Tibial nerve (tissue), 4 donors: ENCODE data around the gene TOP1. TPM values are rescaled to one million over a fixed set of nuclear protein-coding genes. Genes with fewer than 3 reads are reported as not detected.

ENCODE experiments used
- DNase-seq, 2 donors: peaks; one replicate each; pipeline ENCODE4 v3.0.0-alpha.2; 2019; ENCODE audit warnings: low spot score in 2 of 2
- H3K27ac ChIP-seq, 4 donors: fragments of 200-600 bp; sonication (generic) in 3 of 4; one replicate each; pipeline ENCODE4 v1.5.1; 2017 to 2019; ENCODE audit warnings: mild to moderate bottlenecking in 1 of 4
- H3K27me3 ChIP-seq, 2 donors: fragments of 200-600 bp; sonication (generic) in 1 of 2; one replicate each; pipeline versions ENCODE4 v1.5.1 to v1.6.0; 2017 to 2019
- H3K36me3 ChIP-seq, 3 donors: fragments of 200-600 bp; sonication (generic); one replicate each; pipeline ENCODE4 v1.5.1; 2018 to 2019
- H3K4me1 ChIP-seq, 4 donors: fragments of 200-600 bp; sonication (generic) in 3 of 4; one replicate each; pipeline ENCODE4 v1.5.1; 2017 to 2019
- H3K4me3 ChIP-seq, 4 donors: fragments of 200-600 bp; sonication (generic) in 3 of 4; one replicate each; pipeline ENCODE4 v1.5.1; 2017 to 2019; ENCODE audit warnings: mild to moderate bottlenecking in 1 of 4, moderate library complexity in 1 of 4
- H3K9me3 ChIP-seq, 4 donors: fragments of 200-600 bp; sonication (generic) in 3 of 4; one replicate each; pipeline ENCODE4 v1.5.1; 2017 to 2019
- CTCF ChIP-seq, 5 experiments: fragments of 200-600 bp in 3 of 5; fragments of 450-650 bp in 2 of 5; sonication (generic) in 3 of 5; IDR thresholded peaks; one replicate each; pipeline ENCODE4 v1.5.1; 2016 to 2019; ENCODE audit warnings: antibody characterized with exemption in 5 of 5, mild to moderate bottlenecking in 3 of 5, moderate library complexity in 2 of 5
- EP300 ChIP-seq, 2 donors: sonication (generic); formaldehyde crosslinking; IDR thresholded peaks; one replicate each; pipeline ENCODE4 v1.6.1; 2017; ENCODE audit warnings: antibody characterized with exemption in 2 of 2, mild to moderate bottlenecking in 1 of 2
- POLR2A ChIP-seq, 2 donors: fragments of 450-650 bp; IDR thresholded peaks; one replicate each; pipeline ENCODE4 v1.6.1; 2017; ENCODE audit warnings: antibody characterized with exemption in 2 of 2, mild to moderate bottlenecking in 2 of 2, moderate library complexity in 2 of 2
- WGBS, 2 donors: methylation state at CpG; one replicate each; pipeline ENCODE4 v1.1.5; 2018; 5-methylcytosine and 5-hydroxymethylcytosine counted together
- total RNA-seq, 4 donors: library from RNA; depleted of rRNA; stranded (reverse); fragments of >200 nt; gene quantifications; one replicate each; pipeline ENCODE4 v1.1.0, GENCODE V29; 2016

The TOP1 gene
- total RNA-seq, 4 donors from 2014 or later = 17.9 to 29.1 (median 23.1) TPM

DNA sequence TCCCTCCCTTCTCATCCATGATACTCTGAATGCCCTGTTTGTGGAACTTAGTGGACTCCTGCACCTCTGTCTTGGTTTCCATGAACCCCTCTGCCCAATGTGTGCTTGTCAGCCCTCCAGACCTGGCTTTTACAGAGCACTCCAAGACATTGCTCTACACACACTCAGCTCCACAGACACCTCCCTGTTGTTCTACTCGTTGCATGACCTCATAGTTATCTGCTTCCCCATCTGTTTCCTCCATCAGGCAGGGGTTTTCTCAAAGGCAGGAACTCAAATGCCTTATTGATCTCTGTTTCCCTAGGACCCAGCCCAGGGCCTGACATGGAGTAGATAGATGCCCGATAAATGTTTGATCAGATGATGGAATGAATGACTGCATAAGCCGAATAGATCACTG is 122.0 kb downstream of the TOP1 start:
- Histone ChIP-seq H3K27ac (peak overlapping the region in 1 of 4 donors; percentile 34), H3K4me3 (no peak overlapping the region), H3K9me3 (no peaks in the 10 kb centered on the region), H3K4me1 (peaks cover 0 to 94% (median 50%) of the 10 kb centered on the region in 4 donors), H3K27me3 (no peaks in the 10 kb centered on the region), H3K36me3 (no peaks in the 10 kb centered on the region)
- 33 to 44% methylated on average over 3 of the region's 3 CpGs for WGBS, 2 donors
- no peak for DNase-seq
- TF ChIP-seq CTCF (IDR thresholded peaks at IDR 0.05) (no peak), POLR2A (IDR thresholded peaks at IDR 0.05) (no peak)

DNA sequence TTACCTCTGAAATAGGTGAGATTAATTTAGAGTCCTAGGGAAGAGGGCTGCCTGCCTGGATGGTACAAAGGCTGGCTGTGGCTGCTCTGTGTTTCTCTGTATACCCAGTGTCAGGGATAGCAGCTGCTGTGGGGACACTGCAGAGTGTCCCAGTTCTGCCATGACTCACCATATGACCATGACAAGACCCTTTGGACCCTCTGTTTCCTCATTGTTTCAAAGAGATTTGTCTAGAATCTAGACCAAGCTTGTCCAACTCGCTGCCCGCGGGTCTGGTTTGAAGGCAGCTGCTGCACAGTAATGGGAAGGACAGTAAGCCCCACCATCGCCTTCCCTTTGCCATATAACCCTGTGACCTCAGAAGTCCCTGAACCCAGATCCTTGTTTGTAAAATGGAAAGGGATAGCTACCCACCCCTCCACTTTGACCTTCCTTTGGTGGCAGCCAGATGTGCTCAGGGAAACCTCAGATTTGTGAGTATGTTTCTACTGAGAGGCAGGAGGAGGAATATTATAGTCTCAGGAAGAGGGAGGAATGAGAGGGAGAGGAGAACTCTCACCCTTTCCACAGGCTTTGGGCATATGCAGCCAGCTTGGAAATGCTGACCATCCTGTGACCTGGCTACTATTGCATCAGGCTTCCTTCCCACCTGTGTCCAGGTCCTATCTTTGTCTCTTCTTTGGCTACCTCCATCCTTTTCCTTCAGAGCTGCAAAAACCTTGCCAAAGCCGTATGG is 122.7 kb downstream of the TOP1 start:
- H3K36me3 ChIP-seq = no peaks in the 10 kb centered on the region
- H3K4me3 ChIP-seq = no peak overlapping the region
- H3K27ac ChIP-seq = peak overlapping the region in 1 of 4 donors; percentile 17
- WGBS, 2 donors = 93 to 96% methylated on average over 5 of the region's 5 CpGs
- peaks cover 0 to 94% (median 46%) of the 10 kb centered on the region in 4 donors for H3K4me1 ChIP-seq
- no peaks in the 10 kb centered on the region for H3K27me3 ChIP-seq
- TF ChIP-seq POLR2A (IDR thresholded peaks at IDR 0.05) (no peak), CTCF (IDR thresholded peaks at IDR 0.05) (no peak), EP300 (IDR thresholded peaks at IDR 0.05) (no peak)
- no peaks in the 10 kb centered on the region for H3K9me3 ChIP-seq
- no peak for DNase-seq

DNA sequence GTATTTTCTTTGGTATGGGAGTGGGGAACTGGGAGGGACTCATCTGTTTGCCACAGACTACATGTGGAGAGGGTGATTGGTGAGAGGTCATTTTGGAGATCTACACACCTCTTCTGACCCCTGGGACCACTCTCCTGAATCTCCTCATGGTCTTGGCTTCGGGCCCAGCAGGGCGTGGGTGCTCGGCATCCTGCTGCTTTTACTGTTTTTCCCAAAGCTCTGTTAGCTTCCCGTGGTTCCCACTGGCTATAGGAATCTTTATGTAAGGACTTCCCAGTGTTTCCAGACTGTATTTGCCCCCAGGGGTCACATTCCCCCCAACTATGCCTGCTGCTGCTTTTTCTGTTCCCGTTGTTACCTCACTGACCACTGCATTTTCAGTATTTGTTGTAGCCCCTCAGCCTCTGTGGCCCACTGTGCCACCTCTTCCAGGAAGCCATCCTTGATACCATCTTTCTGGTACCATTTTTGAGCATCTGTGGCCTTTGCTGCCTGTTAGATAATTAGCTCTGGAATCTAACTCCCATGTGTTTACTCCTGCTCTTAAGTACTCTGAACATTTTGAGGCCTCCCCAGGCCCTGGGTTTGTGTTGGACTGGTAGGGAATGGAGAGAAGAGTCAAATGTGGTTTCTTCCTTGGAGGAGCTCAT is 123.6 kb downstream of the TOP1 start:
- H3K4me3 ChIP-seq = no peak overlapping the region
- TF ChIP-seq POLR2A (IDR thresholded peaks at IDR 0.05) = no peak
- no peak for TF ChIP-seq CTCF (IDR thresholded peaks at IDR 0.05)
- H3K36me3 ChIP-seq = no peaks in the 10 kb centered on the region
- H3K27ac ChIP-seq = peak overlapping the region in 2 of 4 donors; percentile 34 to 36
- H3K27me3 ChIP-seq = no peaks in the 10 kb centered on the region
- H3K4me1 ChIP-seq = peaks cover 0 to 93% (median 42%) of the 10 kb centered on the region in 4 donors
- no peaks in the 10 kb centered on the region for H3K9me3 ChIP-seq
- 23 to 36% methylated on average over 5 of the region's 5 CpGs for WGBS, 2 donors
- no peak for DNase-seq

DNA sequence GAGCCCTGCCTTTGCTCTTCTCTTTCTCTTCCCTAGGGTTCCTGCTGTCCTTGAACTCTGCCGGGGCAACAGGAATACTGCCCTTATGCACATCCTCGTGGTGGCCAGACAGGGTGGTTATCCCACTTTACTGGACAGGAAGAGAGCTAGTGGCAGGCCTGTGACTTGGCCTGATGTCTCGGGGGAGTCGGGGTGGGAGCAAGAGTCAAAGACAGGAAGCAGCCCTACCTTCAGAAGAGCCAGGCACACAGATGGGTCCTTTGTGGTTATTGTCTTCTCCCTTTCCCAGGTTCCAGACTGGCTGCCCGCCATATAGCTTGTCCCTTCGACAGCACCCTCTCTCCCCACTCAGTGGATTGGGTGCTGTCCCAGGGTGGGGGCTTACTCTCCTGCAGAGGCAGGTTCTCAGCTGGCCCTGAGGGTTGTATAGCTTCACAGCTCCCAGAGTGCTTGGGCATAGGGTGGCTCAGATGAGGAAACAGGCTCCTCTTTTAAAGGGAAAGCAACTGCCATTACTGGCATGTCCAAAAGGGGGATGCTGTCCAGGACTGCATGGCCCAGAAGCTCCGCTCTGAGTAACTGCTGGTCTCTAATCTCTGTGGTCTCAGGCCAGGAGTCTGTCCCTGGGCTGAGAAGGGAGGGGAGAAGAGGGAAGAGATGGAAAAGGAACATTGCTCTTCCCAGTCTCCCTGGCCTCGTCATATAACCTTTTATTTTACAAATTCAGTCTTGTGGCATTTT is 126.0 kb downstream of the TOP1 start:
- no peak for DNase-seq
- Histone ChIP-seq H3K27me3 (no peaks in the 10 kb centered on the region), H3K9me3 (no peaks in the 10 kb centered on the region), H3K36me3 (peaks cover 0 to 2% (median 2%) of the 10 kb centered on the region in 3 donors), H3K4me1 (peaks cover 0 to 86% (median 45%) of the 10 kb centered on the region in 4 donors), H3K4me3 (no peak overlapping the region), H3K27ac (no peak overlapping the region)
- 66 to 75% methylated on average over 6 to 8 of the region's 8 CpGs for WGBS, 2 donors
- TF ChIP-seq POLR2A (IDR thresholded peaks at IDR 0.05) (no peak), CTCF (IDR thresholded peaks at IDR 0.05) (no peak), EP300 (IDR thresholded peaks at IDR 0.05) (no peak)
